Amygdala (tissue), 56 donors: ENCODE data around the gene ANKRD17.
"Not testable (repeated sequence)": the region's sequence is repeated elsewhere in the genome, so short reads cannot be mapped to it uniquely, and the experiment has no call there.

Experiments used
- DNase-seq, 56 donors: peaks; one replicate each; lab custom pipeline; 2025; lab: John Stamatoyannopoulos, UW

ANKRD17 gene

DNA sequence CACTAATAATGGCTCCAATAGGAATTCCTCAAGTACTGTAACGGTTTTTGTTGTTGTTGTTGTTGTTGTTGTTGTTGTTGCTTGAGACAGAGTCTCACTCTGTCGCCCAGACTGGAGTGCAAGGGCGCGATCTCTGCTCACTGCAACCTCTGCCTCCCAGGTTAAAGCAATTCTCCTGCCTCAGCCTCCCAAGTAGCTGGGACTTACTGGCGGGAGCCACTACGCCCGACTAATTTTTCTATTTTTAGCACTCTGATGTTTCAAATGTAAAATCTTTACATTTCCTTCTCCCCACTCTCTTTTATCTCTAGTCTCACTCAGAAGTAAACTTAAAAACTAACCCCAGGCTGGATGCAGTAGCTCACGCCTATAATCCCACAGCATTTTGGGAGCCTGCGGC is 8.0 kb downstream of the ANKRD17 start:
- no peak for DNase-seq

GRCh38 chr4:73248821-73249220 is 9.8 kb downstream of the ANKRD17 start:
- no peak for DNase-seq

GRCh38 chr4:73248416-73248815 is 10.2 kb downstream of the ANKRD17 start:
- no peak for DNase-seq

- DNase-seq: no peak
These were observed 11.5 kb downstream of the ANKRD17 start for GRCh38 chr4:73247100-73247499.

- no peak for DNase-seq
These were observed 12.6 kb downstream of the ANKRD17 start for GRCh38 chr4:73245955-73246354.

GRCh38 chr4:73244945-73245601 is 13.5 kb downstream of the ANKRD17 start:
- DNase-seq: no peak

- DNase-seq: no peak
These were observed 21.6 kb downstream of the ANKRD17 start for GRCh38 chr4:73237044-73237443.

- no peak for DNase-seq
These were observed 22.4 kb downstream of the ANKRD17 start for GRCh38 chr4:73236151-73236550.

DNA sequence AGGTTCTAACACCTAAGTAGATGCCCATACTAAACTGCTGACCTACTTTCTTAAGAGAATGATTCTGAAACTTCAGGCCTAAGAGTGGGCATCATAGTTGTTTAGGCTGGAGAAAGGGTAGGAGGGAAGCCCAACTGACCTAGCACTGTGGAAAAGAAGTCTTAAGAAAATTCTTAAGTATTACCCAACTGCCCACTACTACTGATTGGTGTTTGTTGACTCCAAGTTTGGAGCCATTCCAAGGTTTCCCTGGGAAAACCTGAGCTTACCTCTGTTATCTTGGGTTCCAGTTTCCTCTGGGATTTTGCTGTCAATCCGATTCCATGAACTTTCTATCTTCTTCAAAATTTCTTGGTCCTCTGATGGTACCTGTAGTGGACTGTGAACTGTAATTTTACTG is 23.9 kb downstream of the ANKRD17 start:
- DNase-seq: no peak

DNA sequence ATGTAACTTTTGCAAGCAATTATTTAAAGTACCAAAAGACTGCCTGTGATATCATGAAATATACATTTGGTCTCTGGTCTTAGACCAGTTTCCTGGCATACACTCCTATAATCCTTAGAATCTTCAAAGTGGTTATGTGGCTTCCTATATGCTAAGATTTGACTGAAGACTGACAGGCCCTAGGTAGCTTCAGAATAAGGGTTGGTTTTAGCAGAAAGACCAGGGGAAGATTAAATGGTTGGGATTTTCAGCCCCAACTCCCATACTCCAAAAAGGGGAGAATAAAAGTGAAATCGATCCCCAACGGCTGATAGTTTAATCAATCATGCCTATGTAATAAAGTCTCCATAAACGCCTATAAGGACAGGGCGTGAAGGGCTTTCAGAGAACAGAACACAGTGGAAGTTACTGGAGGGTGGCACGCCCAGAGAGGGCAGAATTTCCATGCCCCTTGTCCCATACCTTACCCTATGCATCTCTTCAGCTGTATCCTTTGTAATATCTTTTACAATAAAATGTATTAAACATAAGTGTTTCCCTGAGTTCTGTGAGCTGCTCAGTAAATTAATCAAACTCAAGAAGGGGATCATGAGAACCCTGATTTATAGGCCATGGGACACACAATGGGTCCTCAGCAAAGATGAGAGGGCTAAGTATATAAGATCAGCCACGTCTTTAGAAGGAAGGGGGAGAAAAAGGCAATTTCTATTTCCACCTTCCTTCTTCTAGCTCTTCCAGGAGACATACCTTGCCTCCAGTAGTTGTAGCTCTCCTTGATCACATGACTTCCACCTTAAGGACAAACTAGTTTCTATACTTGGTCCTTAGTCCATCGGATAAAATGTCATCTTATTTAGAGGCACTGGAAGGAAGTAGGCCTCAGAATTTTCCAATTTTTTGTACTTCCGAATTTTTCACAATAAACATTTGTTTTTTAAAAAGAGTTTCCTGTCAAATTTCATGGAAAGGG is 26.8 kb downstream of the ANKRD17 start:
- DNase-seq: no peak

GRCh38 chr4:73230865-73231517 is 27.6 kb downstream of the ANKRD17 start:
- no peak for DNase-seq

DNA sequence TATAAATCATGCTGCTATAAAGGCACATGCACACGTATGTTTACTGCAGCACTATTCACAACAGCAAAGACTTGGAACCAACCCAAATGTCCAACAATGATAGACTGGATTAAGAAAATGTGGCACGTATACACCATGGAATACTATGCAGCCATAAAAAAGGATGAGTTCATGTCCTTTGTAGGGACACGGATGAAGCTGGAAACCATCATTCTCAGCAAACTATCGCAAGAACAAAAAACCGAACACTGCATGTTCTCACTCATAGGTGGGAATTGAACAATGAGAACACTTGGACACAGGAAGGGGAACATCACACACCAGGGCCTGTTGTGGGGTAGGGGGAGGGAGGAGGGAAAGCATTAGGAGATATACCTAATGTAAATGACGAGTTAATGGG is 29.8 kb downstream of the ANKRD17 start:
- not testable (repeated sequence) for DNase-seq

DNA sequence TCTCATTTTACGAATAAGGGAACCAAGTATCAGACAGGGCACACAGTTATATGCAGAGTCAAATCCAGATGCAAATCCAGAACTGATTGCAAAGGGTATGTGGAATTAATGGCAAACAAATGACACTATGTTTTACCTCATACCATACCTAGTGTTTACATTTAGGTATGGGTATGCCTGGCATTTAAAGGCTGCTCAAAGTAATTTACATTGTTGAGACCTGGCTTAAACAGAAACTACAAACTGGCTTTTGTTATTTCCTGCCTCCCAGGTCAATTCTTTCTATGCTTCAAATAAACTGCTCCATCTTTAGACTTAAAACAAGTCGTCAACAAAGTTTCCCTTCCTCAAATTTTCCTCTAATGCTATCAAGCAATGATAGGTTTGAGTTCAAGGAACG is 33.7 kb downstream of the ANKRD17 start:
- DNase-seq: no peak

GRCh38 chr4:73223258-73223650 is 35.3 kb downstream of the ANKRD17 start:
- DNase-seq: no peak

- DNase-seq: peak in 44 of 56 donors; percentile 5 to 95 (median 44)
These were observed 35.9 kb downstream of the ANKRD17 start for GRCh38 chr4:73222466-73223257.

DNA sequence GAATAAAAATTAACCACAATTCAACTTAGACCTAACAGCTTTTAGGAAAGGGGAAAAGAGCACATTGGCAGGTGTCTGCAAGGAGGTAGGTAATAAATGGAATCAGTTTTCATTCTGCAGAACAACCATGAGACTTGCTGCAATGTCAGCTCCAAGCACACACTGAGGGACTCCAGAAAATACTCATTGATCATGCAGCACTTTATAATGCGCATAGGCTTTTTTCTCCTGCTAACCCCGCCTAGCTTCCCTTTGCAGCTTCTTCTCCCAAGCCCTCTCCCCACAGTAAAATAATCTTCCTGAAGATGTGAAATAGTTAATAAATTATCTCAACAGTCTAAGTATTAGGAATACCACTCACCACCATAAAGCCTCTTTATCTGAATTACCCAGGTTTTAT is 36.9 kb downstream of the ANKRD17 start:
- DNase-seq: peak in 1 of 56 donors; percentile 2

GRCh38 chr4:73220815-73221214 is 37.8 kb downstream of the ANKRD17 start:
- DNase-seq: no peak

- DNase-seq: no peak
These were observed 44.5 kb downstream of the ANKRD17 start for GRCh38 chr4:73213916-73214653.

- DNase-seq: no peak
These were observed 45.4 kb downstream of the ANKRD17 start for GRCh38 chr4:73212982-73213730.
